IMR-90 (cell line): ENCODE measurements around the gene ACE2. TPM values are rescaled to one million over a fixed set of nuclear protein-coding genes. Genes with fewer than 3 reads are reported as not detected.

ENCODE experiments used
- ATAC-seq: fragments of 200-7000 bp; cut with Tn5 transposase; 2 replicates; pipeline ENCODE4 v1.9.1; 2020; ENCODE audit warnings: low read depth, mild to moderate bottlenecking, moderate library complexity
- BruUV-seq: library from RNA; stranded (reverse); fragments of 400-500 nt; replicated peaks from 2 replicates; lab custom pipeline; 2021; lab: Mats Ljungman, UMichigan
- CTCF ChIA-PET: fragments of 300-600 bp; formaldehyde crosslinking; extraction: SDS; loops from one replicate; lab custom pipeline; 2021; ENCODE audit warnings: antibody characterized with exemption; lab: Yijun Ruan, JAX
- POLR2A ChIA-PET: fragments of 300-600 bp; sonication (Branson Sonifier 250); formaldehyde crosslinking; loops from one replicate; lab custom pipeline; 2022; ENCODE audit warnings: antibody characterized with exemption; ENCODE audit not compliant: unreplicated experiment; lab: Charles Lee
- DNase-seq: peaks from one replicate; pipeline ENCODE4 v3.0.0; 2013
- H2AFZ ChIP-seq: replicated peaks from 2 replicates; pipeline ENCODE3; 2013; ENCODE audit warnings: low read length, mild to moderate bottlenecking; ENCODE audit not compliant: poor library complexity
- H2AK5ac ChIP-seq: 2 replicates; pipeline ENCODE4 v1.6.1; 2013; ENCODE audit warnings: low read depth, low read length, inconsistent platforms
- H2AK9ac ChIP-seq: replicated peaks from 2 replicates; pipeline ENCODE3; 2013; ENCODE audit warnings: mild to moderate bottlenecking, low read depth, low read length, moderate library complexity; ENCODE audit not compliant: poor library complexity
- H2BK120ac ChIP-seq: 2 replicates; pipeline ENCODE4 v1.6.1; 2013; ENCODE audit warnings: low read depth, low read length, inconsistent platforms
- H2BK15ac ChIP-seq: 3 replicates; pipeline ENCODE4 v1.6.1; 2013; ENCODE audit warnings: low read depth, low read length, inconsistent platforms
- H2BK20ac ChIP-seq: 2 replicates; pipeline ENCODE4 v1.6.1; 2013; ENCODE audit warnings: low read depth, mild to moderate bottlenecking, inconsistent platforms, low read length, moderate library complexity
- H2BK5ac ChIP-seq: 2 replicates; pipeline ENCODE4 v1.6.1; 2013; ENCODE audit warnings: mild to moderate bottlenecking, low read depth, low read length, inconsistent platforms; ENCODE audit not compliant: poor library complexity, severe bottlenecking
- H3K14ac ChIP-seq: replicated peaks from 2 replicates; pipeline ENCODE4 v1.6.1; 2013; ENCODE audit warnings: low read depth, low read length, inconsistent platforms
- H3K18ac ChIP-seq: 2 replicates; pipeline ENCODE4 v1.6.1; 2013; ENCODE audit warnings: low read depth, low read length, control low read depth
- H3K23ac ChIP-seq: 2 replicates; pipeline ENCODE4 v1.6.1; 2013; ENCODE audit warnings: low read depth, low read length, inconsistent platforms
- H3K27ac ChIP-seq: 2 replicates; pipeline ENCODE4 v1.5.1; 2013; ENCODE audit warnings: mild to moderate bottlenecking, control low read depth, low read length; ENCODE audit not compliant: insufficient read depth
- H3K27me3 ChIP-seq: 2 replicates; pipeline ENCODE4 v1.6.1; 2013; ENCODE audit warnings: low read length; ENCODE audit not compliant: control insufficient read depth, insufficient read depth
- H3K36me3 ChIP-seq: 2 replicates; pipeline ENCODE4 v1.6.1; 2013; ENCODE audit warnings: low read length, mixed read lengths; ENCODE audit not compliant: control insufficient read depth, insufficient read depth
- H3K4ac ChIP-seq: 2 replicates; pipeline ENCODE4 v1.6.1; 2013; ENCODE audit warnings: low read depth, low read length, inconsistent platforms
- H3K4me1 ChIP-seq: 2 replicates; pipeline ENCODE4 v1.6.1; 2013; ENCODE audit warnings: low read length, mixed read lengths; ENCODE audit not compliant: control insufficient read depth, insufficient read depth
- H3K4me2 ChIP-seq: 2 replicates; pipeline ENCODE4 v1.6.1; 2013; ENCODE audit warnings: low read depth, mild to moderate bottlenecking, control low read depth, low read length, moderate library complexity
- H3K4me3 ChIP-seq: 2 replicates; pipeline ENCODE4 v1.5.1; 2013; ENCODE audit warnings: low read depth, mild to moderate bottlenecking, control low read depth, low read length, moderate library complexity; ENCODE audit not compliant: insufficient read depth
- H3K56ac ChIP-seq: 2 replicates; pipeline ENCODE4 v1.6.1; 2013; ENCODE audit warnings: low read length, inconsistent platforms; ENCODE audit not compliant: insufficient read depth; ENCODE audit errors: extremely low read depth
- H3K79me1 ChIP-seq, 2 experiments: 2 replicates each; pipeline ENCODE4 v1.6.1; 2013; ENCODE audit warnings: low read length in 2 of 2, inconsistent platforms in 1 of 2, low read depth in 1 of 2
- H3K9ac ChIP-seq: 2 replicates; pipeline ENCODE4 v1.6.1; 2013; ENCODE audit warnings: low read depth, low read length, control low read depth
- H3K9me1 ChIP-seq: 2 replicates; pipeline ENCODE4 v1.6.1; 2013; ENCODE audit warnings: low read length, inconsistent platforms; ENCODE audit not compliant: insufficient read depth
- H3K9me3 ChIP-seq: 2 replicates; pipeline ENCODE4 v1.6.1; 2013; ENCODE audit warnings: low read length; ENCODE audit not compliant: control insufficient read depth, insufficient read depth
- H4K20me1 ChIP-seq: 2 replicates; pipeline ENCODE4 v1.6.1; 2013; ENCODE audit warnings: low read length, inconsistent platforms; ENCODE audit not compliant: insufficient read depth
- H4K5ac ChIP-seq: 2 replicates; pipeline ENCODE4 v1.6.1; 2013; ENCODE audit warnings: mild to moderate bottlenecking, low read depth, low read length, control low read depth
- H4K8ac ChIP-seq, 2 experiments: 2 replicates each; pipeline ENCODE4 v1.6.1; 2013; ENCODE audit warnings: low read depth in 2 of 2, low read length in 2 of 2, control low read depth in 1 of 2, inconsistent platforms in 1 of 2
- H4K91ac ChIP-seq: 2 replicates; pipeline ENCODE4 v1.6.1; 2013; ENCODE audit warnings: low read depth, low read length, inconsistent platforms; ENCODE audit not compliant: insufficient read depth
- BHLHE40 ChIP-seq: fragments of 150-350 bp; IDR thresholded peaks from 2 replicates; pipeline ENCODE4 v1.6.1; 2016; ENCODE audit warnings: mild to moderate bottlenecking, low read depth, low read length
- CEBPB ChIP-seq: IDR thresholded peaks from 2 replicates; pipeline ENCODE4 v1.6.1; 2012; ENCODE audit warnings: low read depth, low read length, improper control_type of control experiment
- CTCF ChIP-seq: conservative IDR thresholded peaks from 2 replicates; pipeline ENCODE4 v1.5.1; 2012; ENCODE audit warnings: mild to moderate bottlenecking, low read depth, low read length, improper control_type of control experiment
- FOS ChIP-seq: fragments of 150-350 bp; IDR thresholded peaks from 2 replicates; pipeline ENCODE4 v1.6.1; 2016; ENCODE audit warnings: low read depth, low read length
- MXI1 ChIP-seq: IDR thresholded peaks from 2 replicates; pipeline ENCODE4 v1.6.1; 2012; ENCODE audit warnings: low read depth, mild to moderate bottlenecking, low read length, moderate library complexity, borderline replicate concordance
- SMC3 ChIP-seq: fragments of 150-350 bp; IDR thresholded peaks from 2 replicates; pipeline ENCODE4 v1.6.1; 2016; ENCODE audit warnings: low read depth, mild to moderate bottlenecking, antibody characterized with exemption, low read length, moderate library complexity
- USF2 ChIP-seq: fragments of 150-350 bp; IDR thresholded peaks from 2 replicates; pipeline ENCODE4 v1.6.1; 2017; ENCODE audit warnings: mild to moderate bottlenecking, antibody characterized with exemption, low read length, low read depth
- WGBS, 2 experiments: methylation state at CpG; one replicate each; pipeline versions ENCODE4 v1.1.5 to v1.1.7; 2013; ENCODE audit warnings: missing lambda C conversion rate in 2 of 2; ENCODE audit not compliant: insufficient read length in 1 of 2; ENCODE audit errors: extremely low coverage in 2 of 2; 5-methylcytosine and 5-hydroxymethylcytosine counted together
- dilution Hi-C: fragments of 300-500 bp; cut with HindIII; formaldehyde crosslinking; loops from one replicate; pipeline ENCODE4 v1.14.3; 2018; ENCODE audit warnings: low sequenced_read_pairs; ENCODE audit not compliant: unreplicated experiment
- in situ Hi-C: fragments of 300-500 bp; cut with MboI; formaldehyde crosslinking; loops from 3 replicates; pipeline ENCODE4 v1.14.3; 2019; ENCODE audit warnings: low sequenced_read_pairs, inconsistent platforms, mixed read lengths
- intact Hi-C: fragments of 100-400 bp; cut with micrococcal nuclease; formaldehyde crosslinking; loops from 2 replicates; pipeline ENCODE4 v1.10.0; 2022
- polyA plus RNA-seq, 3 experiments: library from polyadenylated mRNA; depleted of rRNA; stranded (reverse); fragments of >200 nt; gene quantifications; 2 replicates each; pipeline ENCODE4 v1.2.3, GENCODE V29; 2012; ENCODE audit warnings: low replicate concordance in 1 of 3
- total RNA-seq: library from RNA; depleted of rRNA; stranded (reverse); fragments of >200 nt; gene quantifications from 2 replicates; pipeline ENCODE4 v1.2.3, GENCODE V29; 2012

Gene ACE2
- total and polyA plus RNA-seq, 2 of the 4 experiments (the other 2 are of a cell fraction) = not detected

- CTCF ChIA-PET = no interaction called here
- no peak overlapping the region for H2AK9ac ChIP-seq
- no peak overlapping the region for H4K91ac ChIP-seq
- H3K9me3 ChIP-seq = no peaks in the 10 kb centered on the region
- H3K4me3 ChIP-seq = no peak overlapping the region
- H2AFZ ChIP-seq = no peak overlapping the region
- TF ChIP-seq MXI1 (no peak), USF2 (no peak), CEBPB (no peak), BHLHE40 (no peak), CTCF (no peak), FOS (no peak), SMC3 (no peak)
- POLR2A ChIA-PET = no interaction called here
- no peak overlapping the region for H4K8ac ChIP-seq
- no peak overlapping the region for H2BK120ac ChIP-seq
- no peak overlapping the region for H3K9ac ChIP-seq
- no TSS peak for BruUV-seq
- in situ Hi-C loops = no loop called here
- H3K23ac ChIP-seq = no peak overlapping the region
- H3K9me1 ChIP-seq = no peaks in the 10 kb centered on the region
- peaks cover 9% of the 10 kb centered on the region for H3K27me3 ChIP-seq
- no peak overlapping the region for H3K18ac ChIP-seq
- H3K79me1 ChIP-seq = no peaks in the 10 kb centered on the region
- no peaks in the 10 kb centered on the region for H3K36me3 ChIP-seq
- dilution Hi-C loops = no loop called here
- H2BK5ac ChIP-seq = no peak overlapping the region
- DNase-seq (no peak), ATAC-seq (no peak)
- WGBS, 2 experiments = no CpG with 5 or more reads among the region's 3 CpGs
- no peaks in the 10 kb centered on the region for H4K20me1 ChIP-seq
- H3K56ac ChIP-seq = no peak overlapping the region
- intact Hi-C loops = no loop called here
- no peak overlapping the region for H2BK15ac ChIP-seq
- H3K4me2 ChIP-seq = no peak overlapping the region
- no peak overlapping the region for H3K14ac ChIP-seq
- H4K5ac ChIP-seq = no peak overlapping the region
- H3K27ac ChIP-seq = no peak overlapping the region
- no peak overlapping the region for H2AK5ac ChIP-seq
- H2BK20ac ChIP-seq = no peak overlapping the region
- H3K4ac ChIP-seq = no peak overlapping the region
- H3K4me1 ChIP-seq = no peaks in the 10 kb centered on the region
Measured at GRCh38 chrX:15601932-15602331, 1.2 kb upstream of the ACE2 start.
